SK-N-SH treated with all-trans-retinoic acid at 6 μM for 48 hours (cell line): ENCODE data around the gene CDK14.

ENCODE experiments used
- ATAC-seq: fragments of 200-7000 bp; cut with Tn5 transposase; 3 replicates; pipeline ENCODE4 v1.9.1; 2020; ENCODE audit warnings: mild to moderate bottlenecking, moderate library complexity
- ARNTL ChIP-seq: fragments of 450-650 bp; formaldehyde crosslinking; IDR thresholded peaks from 2 replicates; pipeline ENCODE4 v1.5.0; 2020; ENCODE audit warnings: low read depth, mild to moderate bottlenecking, moderate library complexity, borderline replicate concordance
- BACH2 ChIP-seq: fragments of 250-450 bp; sonication (Bioruptor Pico); IDR thresholded peaks from 2 replicates; pipeline ENCODE4 v1.9.0; 2021; ENCODE audit warnings: mild to moderate bottlenecking, borderline replicate concordance
- CSDC2 ChIP-seq: fragments of 250-450 bp; sonication (Bioruptor Pico); IDR thresholded peaks from 2 replicates; pipeline ENCODE4 v1.5.0; 2020; ENCODE audit warnings: mild to moderate bottlenecking, moderate library complexity
- CSRNP3 ChIP-seq: fragments of 250-450 bp; sonication (Bioruptor Pico); IDR thresholded peaks from 2 replicates; pipeline ENCODE4 v1.5.1; 2021; ENCODE audit warnings: mild to moderate bottlenecking, moderate library complexity
- GLIS3 ChIP-seq: fragments of 250-450 bp; sonication (Bioruptor Pico); IDR thresholded peaks from 2 replicates; pipeline ENCODE4 v1.5.0; 2020; ENCODE audit warnings: mild to moderate bottlenecking, moderate library complexity
- ISL1 ChIP-seq: fragments of 250-450 bp; sonication (Bioruptor Pico); IDR thresholded peaks from 2 replicates; pipeline ENCODE4 v2.1.2; 2022; ENCODE audit warnings: mild to moderate bottlenecking, moderate library complexity
- OSR1 ChIP-seq: fragments of 250-450 bp; sonication (Bioruptor Pico); IDR thresholded peaks from 2 replicates; pipeline ENCODE4 v1.8.0; 2022; ENCODE audit warnings: moderate library complexity, mild to moderate bottlenecking, inconsistent platforms
- PPARA ChIP-seq: fragments of 250-450 bp; sonication (Bioruptor Pico); IDR thresholded peaks from 2 replicates; pipeline ENCODE4 v1.5.0; 2020; ENCODE audit warnings: mild to moderate bottlenecking, borderline replicate concordance
- RARB ChIP-seq: fragments of 250-450 bp; sonication (Bioruptor Pico); IDR thresholded peaks from 2 replicates; pipeline ENCODE4 v1.8.0; 2021; ENCODE audit warnings: mild to moderate bottlenecking, moderate library complexity
- TCF4 ChIP-seq: fragments of 250-450 bp; sonication (Bioruptor Pico); IDR thresholded peaks from 2 replicates; pipeline ENCODE4 v1.8.0; 2021; ENCODE audit warnings: mild to moderate bottlenecking, moderate library complexity, borderline replicate concordance
- TOX ChIP-seq: fragments of 250-450 bp; sonication (Bioruptor Pico); IDR thresholded peaks from 2 replicates; pipeline ENCODE4 v1.8.0; 2021; ENCODE audit warnings: mild to moderate bottlenecking, moderate library complexity, borderline replicate concordance
- TSHZ2 ChIP-seq: fragments of 250-450 bp; sonication (Bioruptor Pico); IDR thresholded peaks from 2 replicates; pipeline ENCODE4 v1.5.0; 2020; ENCODE audit warnings: mild to moderate bottlenecking, moderate library complexity
- ZC3H10 ChIP-seq: fragments of 250-450 bp; sonication (Bioruptor Pico); IDR thresholded peaks from 2 replicates; pipeline ENCODE4 v1.5.1; 2021; ENCODE audit warnings: mild to moderate bottlenecking, moderate library complexity
- ZFP3 ChIP-seq: fragments of 250-450 bp; sonication (Bioruptor Pico); IDR thresholded peaks from 2 replicates; pipeline ENCODE4 v1.5.0; 2020; ENCODE audit warnings: mild to moderate bottlenecking, moderate library complexity
- ZFP30 ChIP-seq: fragments of 450-650 bp; formaldehyde crosslinking; IDR thresholded peaks from 2 replicates; pipeline ENCODE4 v1.5.0; 2022; ENCODE audit warnings: mild to moderate bottlenecking, moderate library complexity
- ZNF565 ChIP-seq: fragments of 450-650 bp; formaldehyde crosslinking; conservative IDR thresholded peaks from 2 replicates; pipeline ENCODE4 v1.5.0; 2020; ENCODE audit warnings: low read depth, mild to moderate bottlenecking, moderate library complexity
- ZNF70 ChIP-seq: fragments of 450-650 bp; formaldehyde crosslinking; IDR thresholded peaks from 2 replicates; pipeline ENCODE4 v1.5.0; 2020; ENCODE audit warnings: mild to moderate bottlenecking, moderate library complexity
- ZNF8 ChIP-seq: fragments of 450-650 bp; formaldehyde crosslinking; IDR thresholded peaks from 2 replicates; pipeline ENCODE4 v1.5.0; 2020; ENCODE audit warnings: mild to moderate bottlenecking, moderate library complexity
- TF ChIP-seq, protein P1 (sequence below): fragments of 250-450 bp; sonication (Bioruptor Pico); IDR thresholded peaks from 2 replicates; pipeline ENCODE4 v1.8.0; 2020; ENCODE audit warnings: mild to moderate bottlenecking, moderate library complexity, borderline replicate concordance
- TF ChIP-seq, protein P2 (sequence below): fragments of 250-450 bp; sonication (Bioruptor Pico); IDR thresholded peaks from 2 replicates; pipeline ENCODE4 v1.8.0; 2021; ENCODE audit warnings: low read depth, mild to moderate bottlenecking, moderate library complexity, borderline replicate concordance
- TF ChIP-seq, protein P3 (sequence below): fragments of 250-450 bp; sonication (Bioruptor Pico); IDR thresholded peaks from 2 replicates; pipeline ENCODE4 v1.5.1; 2020; ENCODE audit warnings: low read depth, mild to moderate bottlenecking, moderate library complexity

Gene CDK14

DNA sequence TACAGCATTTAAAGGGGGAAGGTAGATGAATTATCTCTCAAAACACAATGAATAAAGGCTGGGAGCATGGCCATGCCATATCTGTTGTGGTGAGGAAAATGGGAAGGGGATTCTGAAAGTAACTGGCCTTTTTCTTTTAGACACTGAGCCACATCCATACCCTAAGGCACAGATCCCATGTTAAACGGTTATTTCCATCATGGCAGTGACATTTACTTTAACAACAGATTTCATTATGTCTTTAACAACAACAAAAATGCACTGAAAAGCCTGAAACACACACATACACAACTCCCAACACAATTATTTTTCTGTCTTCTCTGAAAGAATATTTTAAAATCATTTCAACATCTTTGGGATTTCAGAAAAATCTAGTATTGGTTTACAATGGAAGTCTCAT lies 492.0 kb downstream of the CDK14 start:
- no peak for TF ChIP-seq ZC3H10 (CRISPR knock-in tag)
- no peak for TF ChIP-seq TCF4
- no peak for TF ChIP-seq ZNF70 (CRISPR knock-in tag)
- TF ChIP-seq, protein P1, sequence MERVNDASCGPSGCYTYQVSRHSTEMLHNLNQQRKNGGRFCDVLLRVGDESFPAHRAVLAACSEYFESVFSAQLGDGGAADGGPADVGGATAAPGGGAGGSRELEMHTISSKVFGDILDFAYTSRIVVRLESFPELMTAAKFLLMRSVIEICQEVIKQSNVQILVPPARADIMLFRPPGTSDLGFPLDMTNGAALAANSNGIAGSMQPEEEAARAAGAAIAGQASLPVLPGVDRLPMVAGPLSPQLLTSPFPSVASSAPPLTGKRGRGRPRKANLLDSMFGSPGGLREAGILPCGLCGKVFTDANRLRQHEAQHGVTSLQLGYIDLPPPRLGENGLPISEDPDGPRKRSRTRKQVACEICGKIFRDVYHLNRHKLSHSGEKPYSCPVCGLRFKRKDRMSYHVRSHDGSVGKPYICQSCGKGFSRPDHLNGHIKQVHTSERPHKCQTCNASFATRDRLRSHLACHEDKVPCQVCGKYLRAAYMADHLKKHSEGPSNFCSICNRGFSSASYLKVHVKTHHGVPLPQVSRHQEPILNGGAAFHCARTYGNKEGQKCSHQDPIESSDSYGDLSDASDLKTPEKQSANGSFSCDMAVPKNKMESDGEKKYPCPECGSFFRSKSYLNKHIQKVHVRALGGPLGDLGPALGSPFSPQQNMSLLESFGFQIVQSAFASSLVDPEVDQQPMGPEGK (CRISPR knock-in tag) = no peak
- no peak for TF ChIP-seq ZFP3 (CRISPR knock-in tag)
- no peak for TF ChIP-seq BACH2 (CRISPR knock-in tag)
- ATAC-seq = no peak

DNA sequence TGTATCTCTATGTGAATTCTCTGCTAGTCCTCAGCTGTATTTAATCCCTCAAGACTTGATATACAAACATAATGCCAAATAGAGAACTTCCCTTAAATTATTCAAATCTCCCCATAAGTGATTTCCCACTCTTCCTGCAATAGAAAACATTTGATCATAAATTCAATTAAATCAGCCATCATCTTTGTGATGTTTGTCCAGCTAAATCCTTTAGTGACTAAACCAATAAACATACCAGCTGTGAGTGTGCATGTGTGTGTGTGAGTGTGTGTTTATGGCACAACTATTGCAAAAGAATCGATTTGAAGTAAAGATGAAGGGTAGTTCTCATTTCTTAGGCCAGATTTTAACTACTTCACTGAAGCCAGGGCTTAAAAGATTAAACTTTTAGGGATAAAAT lies 492.6 kb downstream of the CDK14 start:
- no peak for ATAC-seq
- TF ChIP-seq, protein P2, sequence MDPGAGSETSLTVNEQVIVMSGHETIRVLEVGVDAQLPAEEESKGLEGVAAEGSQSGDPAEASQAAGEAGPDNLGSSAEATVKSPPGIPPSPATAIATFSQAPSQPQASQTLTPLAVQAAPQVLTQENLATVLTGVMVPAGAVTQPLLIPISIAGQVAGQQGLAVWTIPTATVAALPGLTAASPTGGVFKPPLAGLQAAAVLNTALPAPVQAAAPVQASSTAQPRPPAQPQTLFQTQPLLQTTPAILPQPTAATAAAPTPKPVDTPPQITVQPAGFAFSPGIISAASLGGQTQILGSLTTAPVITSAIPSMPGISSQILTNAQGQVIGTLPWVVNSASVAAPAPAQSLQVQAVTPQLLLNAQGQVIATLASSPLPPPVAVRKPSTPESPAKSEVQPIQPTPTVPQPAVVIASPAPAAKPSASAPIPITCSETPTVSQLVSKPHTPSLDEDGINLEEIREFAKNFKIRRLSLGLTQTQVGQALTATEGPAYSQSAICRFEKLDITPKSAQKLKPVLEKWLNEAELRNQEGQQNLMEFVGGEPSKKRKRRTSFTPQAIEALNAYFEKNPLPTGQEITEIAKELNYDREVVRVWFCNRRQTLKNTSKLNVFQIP (CRISPR knock-in tag) = no peak
- TF ChIP-seq ISL1 (CRISPR knock-in tag) (no peak), CSRNP3 (CRISPR knock-in tag) (no peak), ZNF70 (CRISPR knock-in tag) (no peak), ZNF8 (CRISPR knock-in tag) (no peak), PPARA (CRISPR knock-in tag) (no peak), ZC3H10 (CRISPR knock-in tag) (no peak)
- TF ChIP-seq, protein P3, sequence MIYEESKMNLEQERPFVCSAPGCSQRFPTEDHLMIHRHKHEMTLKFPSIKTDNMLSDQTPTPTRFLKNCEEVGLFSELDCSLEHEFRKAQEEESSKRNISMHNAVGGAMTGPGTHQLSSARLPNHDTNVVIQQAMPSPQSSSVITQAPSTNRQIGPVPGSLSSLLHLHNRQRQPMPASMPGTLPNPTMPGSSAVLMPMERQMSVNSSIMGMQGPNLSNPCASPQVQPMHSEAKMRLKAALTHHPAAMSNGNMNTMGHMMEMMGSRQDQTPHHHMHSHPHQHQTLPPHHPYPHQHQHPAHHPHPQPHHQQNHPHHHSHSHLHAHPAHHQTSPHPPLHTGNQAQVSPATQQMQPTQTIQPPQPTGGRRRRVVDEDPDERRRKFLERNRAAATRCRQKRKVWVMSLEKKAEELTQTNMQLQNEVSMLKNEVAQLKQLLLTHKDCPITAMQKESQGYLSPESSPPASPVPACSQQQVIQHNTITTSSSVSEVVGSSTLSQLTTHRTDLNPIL (CRISPR knock-in tag) = no peak

DNA sequence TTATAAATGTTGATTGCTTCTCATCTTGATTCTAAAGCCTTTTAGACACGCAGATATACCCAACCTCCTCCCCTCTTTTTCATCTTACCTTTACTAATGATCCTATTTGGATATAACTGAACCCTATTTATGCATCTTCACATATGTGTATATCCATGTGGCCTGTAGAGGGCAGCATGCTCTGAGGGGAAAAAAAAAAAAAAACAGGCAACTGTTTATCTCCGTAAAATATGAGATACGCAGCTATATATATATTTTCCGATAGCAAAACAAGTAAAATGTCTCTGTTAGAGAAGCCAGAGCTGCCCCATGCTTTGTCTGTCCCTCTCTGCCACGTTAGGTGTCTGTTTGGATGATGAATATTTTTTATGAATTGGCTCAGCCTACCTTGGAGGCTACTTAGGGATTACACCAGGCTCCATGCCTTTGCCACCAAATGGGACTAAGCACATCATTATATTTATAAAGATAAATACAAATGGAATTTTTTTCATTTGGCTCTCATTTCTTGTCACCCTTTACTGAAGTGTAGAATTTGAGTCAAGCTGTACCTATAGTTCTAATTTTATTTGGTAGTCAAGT lies 493.4 kb downstream of the CDK14 start:
- TF ChIP-seq ZNF70 (CRISPR knock-in tag) (0 out of 2 replicates have a peak, but pooled peaks have one; percentile 52), CSDC2 (CRISPR knock-in tag) (no peak), ZFP30 (no peak)
- ATAC-seq = peak; percentile 93

DNA sequence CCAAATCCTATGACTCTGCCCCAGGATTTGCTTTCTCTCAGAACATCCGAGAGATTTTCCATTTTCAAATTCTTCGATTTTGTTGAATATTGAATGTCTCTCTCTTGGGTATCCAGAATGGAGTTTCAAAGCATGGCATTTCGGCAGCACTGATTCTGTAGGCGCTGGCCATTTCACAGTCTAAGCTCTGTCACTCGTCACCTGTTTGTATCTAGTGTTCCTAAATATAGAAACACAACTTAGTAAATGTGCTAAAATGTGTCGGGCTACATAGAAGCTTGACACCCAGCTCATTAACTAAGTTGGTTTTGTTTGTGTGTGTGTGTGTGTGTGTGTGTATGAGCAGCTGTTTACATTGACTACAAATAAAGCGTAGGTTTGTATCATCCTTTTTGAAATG lies 494.6 kb downstream of the CDK14 start:
- ATAC-seq = no peak
- TF ChIP-seq TCF4 (no peak), GLIS3 (CRISPR knock-in tag) (no peak), OSR1 (CRISPR knock-in tag) (no peak), TSHZ2 (no peak), ZFP30 (no peak), ARNTL (CRISPR knock-in tag) (no peak), ZNF565 (CRISPR knock-in tag) (no peak), BACH2 (CRISPR knock-in tag) (no peak), TOX (CRISPR knock-in tag) (no peak), RARB (no peak), PPARA (CRISPR knock-in tag) (no peak), CSDC2 (CRISPR knock-in tag) (no peak)
- TF ChIP-seq, protein P3 (CRISPR knock-in tag) = no peak
- TF ChIP-seq, protein P1 (CRISPR knock-in tag) = no peak
- TF ChIP-seq, protein P2 (CRISPR knock-in tag) = no peak
